Kidney (tissue), 14 donors: ENCODE results near the gene RAP1GAP2. TPM values are rescaled to one million over a fixed set of nuclear protein-coding genes. Genes with fewer than 3 reads are reported as not detected.

Experiments
- DNase-seq, 5 donors: peaks; one replicate each; pipeline ENCODE4 v3.0.0-alpha.2; 2013 to 2020
- FAIRE-seq: peaks from 2 replicates; lab custom pipeline; 2012; peaks lifted over from hg19 to GRCh38; lab: Jason Lieb, UNC
- H3K27ac ChIP-seq, 2 donors: one replicate each; pipeline ENCODE4 v1.7.0; 2013; ENCODE audit warnings: low read depth in 2 of 2, low read length in 2 of 2, inconsistent platforms in 1 of 2
- H3K27me3 ChIP-seq: one replicate; pipeline ENCODE4 v1.7.1; 2013; ENCODE audit warnings: low read length, inconsistent platforms; ENCODE audit not compliant: control insufficient read depth, insufficient read depth
- H3K36me3 ChIP-seq, 3 donors: one replicate each; pipeline versions ENCODE4 v1.7.0 to v1.7.1; 2013; ENCODE audit warnings: low read length in 3 of 3, control low read depth in 1 of 3, inconsistent platforms in 1 of 3; ENCODE audit not compliant: insufficient read depth in 3 of 3, control insufficient read depth in 2 of 3
- H3K4me1 ChIP-seq, 3 donors: one replicate each; pipeline versions ENCODE4 v1.7.0 to v1.7.1; 2013; ENCODE audit warnings: low read length in 3 of 3, inconsistent platforms in 1 of 3, low read depth in 1 of 3; ENCODE audit not compliant: control insufficient read depth in 2 of 3, insufficient read depth in 2 of 3
- H3K4me3 ChIP-seq, 3 donors: one replicate each; pipeline versions ENCODE4 v1.7.0 to v1.8.1; 2013; ENCODE audit warnings: low read length in 3 of 3, control low read depth in 1 of 3, inconsistent platforms in 1 of 3
- H3K9ac ChIP-seq, 3 donors: one replicate each; pipeline versions ENCODE4 v1.7.0 to v1.7.1; 2013; ENCODE audit warnings: low read length in 3 of 3, control low read depth in 1 of 3, inconsistent platforms in 1 of 3
- H3K9me3 ChIP-seq, 3 donors: one replicate each; pipeline versions ENCODE4 v1.7.0 to v1.7.1; 2013; ENCODE audit warnings: low read length in 3 of 3, control low read depth in 1 of 3, inconsistent platforms in 1 of 3; ENCODE audit not compliant: control insufficient read depth in 2 of 3, insufficient read depth in 1 of 3
- intact Hi-C: fragments of 100-400 bp; cut with DNase I; formaldehyde crosslinking; loops from one replicate; pipeline ENCODE4 v1.11.1; 2022
- polyA plus RNA-seq: library from polyadenylated mRNA; stranded (reverse); fragments of 350-450 nt; fragmentation: Illumina TruSeq; extraction: RNeasy Lipid Tissue Mini Kit (QIAGEN cat#74804); gene quantifications from one replicate; pipeline ENCODE4 v1.2.3, GENCODE V29; 2014; ENCODE audit warnings: low read depth, low replicate concordance; ENCODE audit not compliant: insufficient read depth
- total RNA-seq: library from RNA; stranded (reverse); fragmentation: NEBNext Ultra II Directional; extraction: Animal tissue kit (Norgen Biotek cat#: 25700); gene quantifications from one replicate; pipeline ENCODE4 v1.2.1, GENCODE V29; 2021
- TF ChIP-seq, protein P1 (sequence below): IDR thresholded peaks from 3 replicates; pipeline ENCODE4 v1.5.1; 2012; ENCODE audit warnings: mild to moderate bottlenecking, moderate library complexity, borderline replicate concordance; ENCODE audit not compliant: insufficient read depth; ENCODE audit errors: extremely low read depth
- donor health status: control.
- donor health status: control.
- donor health status: control.
- donor health status: control.
- donor health status: control.
- donor health status: DM: yes; HTN: yes; CAD: no.
- donor health status: Normal renal cell carcinoma (clear cell type).

RAP1GAP2 gene
- total and polyA plus RNA-seq, 2 donors from 2014 or later, result 6.8 to 46.2 TPM

DNA sequence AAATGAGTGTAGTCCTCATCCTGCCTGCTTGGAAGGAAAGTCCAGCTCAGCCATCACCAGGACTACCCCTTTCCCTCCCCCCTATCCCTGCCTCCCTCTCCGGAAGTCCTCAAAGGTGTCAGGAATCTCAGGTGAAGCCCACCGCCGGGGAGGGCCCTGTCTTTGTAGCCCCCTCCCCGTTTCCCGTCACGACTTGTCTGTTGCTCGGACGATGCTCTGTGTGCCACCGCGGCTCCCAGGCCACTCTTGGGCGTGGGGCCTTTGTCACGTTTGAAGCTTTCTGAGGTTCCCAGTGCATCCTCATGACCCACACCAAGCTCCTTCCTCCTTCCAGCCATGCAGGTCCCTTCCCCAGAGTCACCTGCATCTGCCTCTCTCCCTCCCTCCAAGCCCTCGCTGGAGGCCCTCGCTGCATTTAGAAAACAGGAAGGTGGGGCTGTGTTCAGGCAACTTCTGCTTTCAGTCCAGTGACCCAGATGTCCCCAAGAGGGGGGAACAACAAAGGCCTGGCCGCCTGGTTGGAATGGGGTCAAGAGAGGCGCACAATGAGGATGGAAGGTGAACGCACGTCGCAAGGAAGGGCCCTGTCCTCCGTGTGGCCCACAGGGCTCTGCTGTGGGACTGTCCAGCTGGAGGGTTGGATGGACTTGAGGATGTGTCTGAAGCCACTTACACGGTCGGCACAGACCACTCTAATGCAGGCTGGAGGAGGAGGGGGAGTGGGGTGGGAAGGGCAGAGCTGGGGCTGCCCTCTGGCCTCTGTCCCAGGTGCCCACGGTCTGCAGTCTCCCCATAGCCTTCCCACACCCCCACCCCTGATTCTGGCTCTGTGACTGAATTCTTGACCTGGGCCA is 207.3 kb downstream of the RAP1GAP2 start:
- Histone ChIP-seq H3K27me3 (no peaks in the 10 kb centered on the region), H3K36me3 (no peaks in the 10 kb centered on the region), H3K27ac (peak overlapping the region; percentile 88 to 89), H3K9me3 (no peaks in the 10 kb centered on the region), H3K4me1 (peaks cover 0 to 22% (median 8%) of the 10 kb centered on the region in 3 donors), H3K4me3 (peak overlapping the region in 1 of 3 donors; percentile 19), H3K9ac (peak overlapping the region in 1 of 3 donors; percentile 78)
- peak in 3 of 5 donors; percentile 34 to 79 (median 55) for DNase-seq
- intact Hi-C loops, result no loop called here
- TF ChIP-seq, protein P1, sequence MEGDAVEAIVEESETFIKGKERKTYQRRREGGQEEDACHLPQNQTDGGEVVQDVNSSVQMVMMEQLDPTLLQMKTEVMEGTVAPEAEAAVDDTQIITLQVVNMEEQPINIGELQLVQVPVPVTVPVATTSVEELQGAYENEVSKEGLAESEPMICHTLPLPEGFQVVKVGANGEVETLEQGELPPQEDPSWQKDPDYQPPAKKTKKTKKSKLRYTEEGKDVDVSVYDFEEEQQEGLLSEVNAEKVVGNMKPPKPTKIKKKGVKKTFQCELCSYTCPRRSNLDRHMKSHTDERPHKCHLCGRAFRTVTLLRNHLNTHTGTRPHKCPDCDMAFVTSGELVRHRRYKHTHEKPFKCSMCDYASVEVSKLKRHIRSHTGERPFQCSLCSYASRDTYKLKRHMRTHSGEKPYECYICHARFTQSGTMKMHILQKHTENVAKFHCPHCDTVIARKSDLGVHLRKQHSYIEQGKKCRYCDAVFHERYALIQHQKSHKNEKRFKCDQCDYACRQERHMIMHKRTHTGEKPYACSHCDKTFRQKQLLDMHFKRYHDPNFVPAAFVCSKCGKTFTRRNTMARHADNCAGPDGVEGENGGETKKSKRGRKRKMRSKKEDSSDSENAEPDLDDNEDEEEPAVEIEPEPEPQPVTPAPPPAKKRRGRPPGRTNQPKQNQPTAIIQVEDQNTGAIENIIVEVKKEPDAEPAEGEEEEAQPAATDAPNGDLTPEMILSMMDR, result no peak
- no peak for FAIRE-seq

DNA sequence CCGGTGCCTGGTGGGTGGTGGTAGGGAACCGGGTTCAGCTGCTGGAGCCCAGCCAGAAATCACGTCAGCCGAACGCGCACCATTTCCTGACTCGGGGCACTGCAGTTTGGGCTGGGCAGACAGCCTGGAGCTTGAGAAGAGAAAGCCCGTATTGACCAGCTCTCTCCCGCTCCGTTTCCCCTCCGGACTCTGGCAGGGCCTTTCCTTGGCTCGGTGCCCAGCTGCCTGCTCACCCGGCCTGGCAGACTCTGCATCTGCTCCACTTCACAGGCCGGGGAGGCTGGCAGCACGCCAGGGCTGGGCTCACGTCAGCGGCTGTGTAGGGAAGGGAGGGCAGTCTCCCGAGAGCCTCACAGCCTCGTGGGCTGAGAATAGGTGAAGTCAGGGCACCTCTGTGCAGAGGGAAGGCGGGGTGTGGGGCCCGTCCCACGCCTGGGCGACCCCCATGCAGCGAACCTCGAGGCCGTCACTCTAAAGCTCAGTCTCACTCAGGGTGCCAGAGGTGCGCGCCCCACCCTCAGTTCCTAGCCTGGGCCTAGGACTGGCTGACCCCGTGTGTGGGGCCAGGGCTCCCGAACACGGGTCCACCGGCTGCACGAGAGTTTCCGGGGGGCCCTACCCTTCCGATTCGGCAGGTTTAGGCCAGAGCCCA is 208.0 kb downstream of the RAP1GAP2 start:
- Histone ChIP-seq H3K27me3 (no peaks in the 10 kb centered on the region), H3K9ac (peak overlapping the region in 1 of 3 donors; percentile 43), H3K4me1 (peaks cover 0 to 22% (median 8%) of the 10 kb centered on the region in 3 donors), H3K27ac (peak overlapping the region; percentile 88 to 89), H3K4me3 (peak overlapping the region in 1 of 3 donors; percentile 19), H3K9me3 (no peaks in the 10 kb centered on the region), H3K36me3 (no peaks in the 10 kb centered on the region)
- DNase-seq (peak; percentile 94 to 100 (median 97)), FAIRE-seq (peak; percentile 94)
- intact Hi-C loops, result no loop called here
- TF ChIP-seq, protein P1, result no peak

DNA sequence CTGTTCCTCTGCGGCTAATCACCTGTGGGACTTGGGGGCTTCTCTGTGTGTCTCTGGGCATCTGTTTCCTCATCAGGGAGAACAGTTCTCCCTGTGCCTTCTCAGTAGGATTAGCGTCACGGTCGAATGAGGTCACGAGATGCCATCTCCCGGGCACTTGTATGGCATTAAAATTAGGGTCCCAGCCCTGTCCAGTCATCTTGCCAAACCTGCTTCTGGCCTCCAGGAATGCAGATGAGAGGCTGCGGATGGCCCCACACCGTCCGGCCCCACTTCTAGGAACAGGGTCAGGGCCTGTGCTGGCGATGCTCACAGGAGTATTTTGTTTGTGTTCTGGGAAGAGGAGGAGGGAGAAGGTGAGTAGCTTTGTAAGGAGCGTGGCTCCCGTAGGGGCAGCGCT is 208.7 kb downstream of the RAP1GAP2 start:
- TF ChIP-seq, protein P1, result no peak
- no peak overlapping the region for H3K9ac ChIP-seq
- H3K27ac ChIP-seq, result peak overlapping the region; percentile 88 to 89
- peak overlapping the region in 1 of 3 donors; percentile 19 for H3K4me3 ChIP-seq
- peak in 4 of 5 donors; percentile 24 to 81 (median 58) for DNase-seq
- intact Hi-C loops, result no loop called here
- H3K36me3 ChIP-seq, result no peaks in the 10 kb centered on the region
- peaks cover 0 to 22% (median 8%) of the 10 kb centered on the region in 3 donors for H3K4me1 ChIP-seq
- no peak for FAIRE-seq
- H3K27me3 ChIP-seq, result no peaks in the 10 kb centered on the region
- no peaks in the 10 kb centered on the region for H3K9me3 ChIP-seq
